CD4-positive, alpha-beta T cell (primary cell): ENCODE results near the gene HMOX1. TPM values are rescaled to one million over a fixed set of nuclear protein-coding genes. Genes with fewer than 3 reads are reported as not detected.

Source experiments
- ATAC-seq: fragments of 200-7000 bp; cut with Tn5 transposase; one replicate; pipeline ENCODE4 v1.10.0; 2022; ENCODE audit warnings: mild to moderate bottlenecking; ENCODE audit not compliant: poor library complexity
- CTCF ChIA-PET: fragments of 350-600 bp; sonication (Branson Sonifier 250); formaldehyde crosslinking; loops from one replicate; lab custom pipeline; 2021; ENCODE audit warnings: antibody characterized with exemption, inconsistent platforms; lab: Charles Lee
- POLR2A ChIA-PET: fragments of 350-600 bp; sonication (Branson Sonifier 250); formaldehyde crosslinking; loops from one replicate; lab custom pipeline; 2021; ENCODE audit warnings: antibody characterized with exemption, inconsistent platforms; lab: Charles Lee
- DNase-seq, 14 experiments: peaks; one replicate each; pipeline ENCODE4 v3.0.0-alpha.2; 2013 to 2020; ENCODE audit warnings: mixed read lengths in 2 of 14
- H3K27ac ChIP-seq, 2 donors: one replicate each; pipeline versions ENCODE4 v1.5.1 to v1.7.0; 2013; ENCODE audit warnings: low read length in 2 of 2, low read depth in 1 of 2, mild to moderate bottlenecking in 1 of 2
- H3K27me3 ChIP-seq, 2 experiments: 1 replicate in 1 of 2; 2 replicates in 1 of 2; pipeline versions ENCODE4 v1.6.1 to v1.7.0; 2013; ENCODE audit warnings: low read length in 2 of 2, control low read depth in 1 of 2, mild to moderate bottlenecking in 1 of 2, moderate library complexity in 1 of 2; ENCODE audit not compliant: insufficient read depth in 2 of 2, control insufficient read depth in 1 of 2
- H3K36me3 ChIP-seq: one replicate; pipeline ENCODE4 v1.6.1; 2013; ENCODE audit warnings: low read length, control low read depth; ENCODE audit not compliant: insufficient read depth
- H3K4me1 ChIP-seq: one replicate; pipeline ENCODE4 v1.6.1; 2013; ENCODE audit warnings: low read length, control low read depth; ENCODE audit not compliant: insufficient read depth
- H3K4me3 ChIP-seq: one replicate; pipeline ENCODE4 v1.5.1; 2013; ENCODE audit warnings: mild to moderate bottlenecking, low read length, moderate library complexity
- H3K9me3 ChIP-seq, 2 experiments: 1 replicate in 1 of 2; 2 replicates in 1 of 2; pipeline versions ENCODE4 v1.6.1 to v1.7.0; 2013; ENCODE audit warnings: low read length in 2 of 2, mild to moderate bottlenecking in 2 of 2, control low read depth in 1 of 2, moderate library complexity in 1 of 2; ENCODE audit not compliant: control insufficient read depth in 1 of 2, insufficient read depth in 1 of 2
- H3K27ac Mint-ChIP-seq: one replicate; pipeline ENCODE4 v1.8.0; 2020; ENCODE audit warnings: mixed read lengths
- H3K27me3 Mint-ChIP-seq: one replicate; pipeline ENCODE4 v1.8.0; 2021; ENCODE audit warnings: mixed read lengths
- H3K36me3 Mint-ChIP-seq: one replicate; pipeline ENCODE4 v1.8.0; 2021; ENCODE audit warnings: low read depth, mixed read lengths
- H3K4me1 Mint-ChIP-seq: one replicate; pipeline ENCODE4 v1.8.0; 2021; ENCODE audit warnings: low read depth, mixed read lengths
- H3K4me3 Mint-ChIP-seq: one replicate; pipeline ENCODE4 v1.8.0; 2020; ENCODE audit warnings: mild to moderate bottlenecking, mixed read lengths
- H3K9me3 Mint-ChIP-seq: one replicate; pipeline ENCODE4 v1.8.0; 2020; ENCODE audit warnings: mixed read lengths
- intact Hi-C, 2 experiments: fragments of 100-400 bp; cut with DNase I in 1 of 2; cut with micrococcal nuclease in 1 of 2; formaldehyde crosslinking; loops; one replicate each; pipeline versions ENCODE4 v1.15.1 to v1.9.0; 2023 to 2025; cut with DNase I, micrococcal nuclease
- total RNA-seq, 174 experiments: library from RNA in 2 of 174; stranded (reverse) in 2 of 174; gene quantifications; one replicate each; pipeline ENCODE4 v1.2.3 and lab custom pipeline; 2021 to 2026
- TF ChIP-seq, protein P1 (sequence below): fragments of 200-600 bp; IDR thresholded peaks from one replicate; pipeline ENCODE4 v1.8.0; 2022; ENCODE audit warnings: antibody characterized with exemption, mild to moderate bottlenecking

Gene HMOX1
- total RNA-seq, 2 experiments from 2014 or later: 1.1 to 1.5 TPM

DNA sequence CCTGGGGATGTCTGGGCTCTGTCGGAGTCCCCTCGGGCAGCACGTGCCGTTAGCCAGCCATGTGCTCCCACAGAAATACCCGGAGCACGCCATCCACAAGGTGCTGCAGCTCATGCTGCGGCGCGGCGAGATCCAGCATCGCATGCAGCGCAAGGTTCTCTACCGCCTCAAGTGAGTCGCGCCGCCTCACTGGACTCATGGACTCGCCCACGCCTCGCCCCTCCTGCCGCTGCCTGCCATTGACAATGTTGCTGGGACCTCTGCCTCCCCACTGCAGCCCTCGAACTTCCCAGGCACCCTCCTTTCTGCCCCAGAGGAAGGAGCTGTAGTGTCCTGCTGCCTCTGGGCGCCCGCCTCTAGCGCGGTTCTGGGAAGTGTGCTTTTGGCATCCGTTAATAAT lies 43.2 kb downstream of the HMOX1 start:
- ATAC-seq: no peak
- Histone ChIP-seq H3K27ac (no peak overlapping the region), H3K27me3 (no peaks in the 10 kb centered on the region), H3K36me3 (peaks cover 64% of the 10 kb centered on the region), H3K4me1 (no peaks in the 10 kb centered on the region), H3K9me3 (no peaks in the 10 kb centered on the region), H3K4me3 (no peak overlapping the region)
- Mint-ChIP-seq H3K27me3 (no peaks in the 10 kb centered on the region), H3K4me1 (no peaks in the 10 kb centered on the region), H3K4me3 (no peak overlapping the region), H3K9me3 (no peaks in the 10 kb centered on the region), H3K27ac (no peak overlapping the region), H3K36me3 (peaks cover 65% of the 10 kb centered on the region)
- POLR2A ChIA-PET: interaction anchor here (0.5 kb wide), 1 partner anchor 10 kb away, joined by 3 read pairs; no protein-coding TSS in a partner anchor
- DNase-seq: no peak
- intact Hi-C loops: no loop called here
- TF ChIP-seq, protein P1, sequence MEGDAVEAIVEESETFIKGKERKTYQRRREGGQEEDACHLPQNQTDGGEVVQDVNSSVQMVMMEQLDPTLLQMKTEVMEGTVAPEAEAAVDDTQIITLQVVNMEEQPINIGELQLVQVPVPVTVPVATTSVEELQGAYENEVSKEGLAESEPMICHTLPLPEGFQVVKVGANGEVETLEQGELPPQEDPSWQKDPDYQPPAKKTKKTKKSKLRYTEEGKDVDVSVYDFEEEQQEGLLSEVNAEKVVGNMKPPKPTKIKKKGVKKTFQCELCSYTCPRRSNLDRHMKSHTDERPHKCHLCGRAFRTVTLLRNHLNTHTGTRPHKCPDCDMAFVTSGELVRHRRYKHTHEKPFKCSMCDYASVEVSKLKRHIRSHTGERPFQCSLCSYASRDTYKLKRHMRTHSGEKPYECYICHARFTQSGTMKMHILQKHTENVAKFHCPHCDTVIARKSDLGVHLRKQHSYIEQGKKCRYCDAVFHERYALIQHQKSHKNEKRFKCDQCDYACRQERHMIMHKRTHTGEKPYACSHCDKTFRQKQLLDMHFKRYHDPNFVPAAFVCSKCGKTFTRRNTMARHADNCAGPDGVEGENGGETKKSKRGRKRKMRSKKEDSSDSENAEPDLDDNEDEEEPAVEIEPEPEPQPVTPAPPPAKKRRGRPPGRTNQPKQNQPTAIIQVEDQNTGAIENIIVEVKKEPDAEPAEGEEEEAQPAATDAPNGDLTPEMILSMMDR: no peak
- CTCF ChIA-PET: no interaction called here

DNA sequence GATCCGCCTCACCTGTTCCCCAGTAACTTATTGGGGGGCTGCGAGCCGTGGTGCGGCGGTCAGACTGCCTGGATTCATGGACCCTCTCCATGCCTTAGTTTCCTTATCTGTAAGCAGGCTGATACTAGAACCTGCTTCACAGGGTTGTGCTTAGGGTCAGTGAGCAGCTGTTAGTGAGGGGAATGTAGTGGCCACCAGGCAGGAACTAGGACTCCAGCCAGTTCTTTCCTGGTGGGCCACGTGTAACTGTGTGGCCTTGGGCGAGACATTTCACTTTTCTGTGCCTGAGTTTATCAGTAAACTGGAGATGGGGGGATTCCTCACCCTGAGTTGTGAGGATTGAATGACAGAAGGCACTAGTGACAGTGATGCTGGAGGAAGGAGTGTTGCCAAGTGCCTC lies 43.9 kb downstream of the HMOX1 start:
- DNase-seq: no peak

DNA sequence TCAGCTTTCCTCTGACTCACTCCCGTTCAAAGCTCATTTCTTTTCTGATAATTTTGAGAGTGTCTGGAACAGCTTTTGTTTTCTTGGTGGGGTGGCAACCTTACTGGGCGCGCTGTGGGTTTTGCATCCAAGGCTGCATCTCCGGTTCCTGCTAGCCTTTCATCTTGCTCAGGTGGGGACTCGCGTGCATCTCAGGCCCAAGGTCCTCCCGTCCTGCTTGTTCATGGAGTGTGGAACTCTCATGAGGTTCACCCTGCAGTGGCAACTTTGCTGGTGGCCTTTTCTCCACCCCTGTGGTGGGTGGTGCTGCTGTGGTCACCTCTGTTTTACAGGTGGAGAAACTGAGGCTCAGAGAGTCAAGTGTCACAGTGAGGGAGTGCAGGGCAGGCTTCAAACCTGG lies 44.6 kb downstream of the HMOX1 start:
- Histone ChIP-seq H3K27me3 (no peaks in the 10 kb centered on the region), H3K36me3 (peaks cover 49% of the 10 kb centered on the region), H3K4me1 (no peaks in the 10 kb centered on the region), H3K27ac (no peak overlapping the region), H3K4me3 (no peak overlapping the region), H3K9me3 (no peaks in the 10 kb centered on the region)
- Mint-ChIP-seq H3K36me3 (peaks cover 53% of the 10 kb centered on the region), H3K9me3 (no peaks in the 10 kb centered on the region), H3K27me3 (no peaks in the 10 kb centered on the region), H3K27ac (no peak overlapping the region), H3K4me1 (no peaks in the 10 kb centered on the region), H3K4me3 (no peak overlapping the region)
- intact Hi-C loops: no loop called here
- ATAC-seq (no peak), DNase-seq (no peak)
- ChIA-PET POLR2A (no interaction called here), CTCF (no interaction called here)
- TF ChIP-seq, protein P1: no peak

More for the DNA sequence above, 43.9 kb downstream of the HMOX1 start:
- Histone ChIP-seq H3K4me1 (no peaks in the 10 kb centered on the region), H3K27me3 (no peaks in the 10 kb centered on the region), H3K36me3 (peaks cover 57% of the 10 kb centered on the region), H3K4me3 (no peak overlapping the region), H3K27ac (no peak overlapping the region), H3K9me3 (no peaks in the 10 kb centered on the region)
- no peak for ATAC-seq
- TF ChIP-seq, protein P1: no peak
- ChIA-PET POLR2A (interaction anchor here (0.5 kb wide), 1 partner anchor 191 kb away, joined by 3 read pairs; no protein-coding TSS in a partner anchor), CTCF (no interaction called here)
- Mint-ChIP-seq H3K36me3 (peaks cover 61% of the 10 kb centered on the region), H3K4me3 (no peak overlapping the region), H3K4me1 (no peaks in the 10 kb centered on the region), H3K9me3 (no peaks in the 10 kb centered on the region), H3K27me3 (no peaks in the 10 kb centered on the region), H3K27ac (no peak overlapping the region)
- intact Hi-C loops: no loop called here
